ENCODE measurements around the gene DNAI2.

The DNAI2 gene

GRCh38 chr17:74297941-74298340 is 23.9 kb downstream of the DNAI2 start:
- no peak overlapping the region for H3K4me3 ChIP-seq (ENCODE audit: low read depth, low read length)
- no peak for TF ChIP-seq CTCF (IDR thresholded peaks at IDR 0.05; ENCODE audit: low read depth, low read length)

DNA sequence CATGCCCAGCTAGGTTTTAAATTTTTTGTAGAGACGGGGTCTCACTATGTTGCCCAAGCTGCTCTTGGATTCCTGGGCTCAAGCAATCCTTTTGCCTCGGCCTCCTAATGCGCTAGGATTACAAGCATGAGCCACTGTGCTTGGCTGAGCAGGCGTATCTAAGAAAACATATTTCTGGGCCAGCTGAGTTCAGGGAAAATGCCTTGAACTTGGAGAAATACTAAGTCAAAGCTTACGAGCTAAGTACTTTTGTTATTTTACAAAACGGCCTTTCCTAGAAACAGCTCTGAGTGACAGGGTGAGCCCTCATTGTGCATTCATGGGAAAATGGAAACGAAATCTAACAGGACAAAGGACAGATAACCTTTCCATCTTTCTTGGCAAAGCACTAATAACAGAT is 24.7 kb downstream of the DNAI2 start:
- no peak overlapping the region for H3K4me3 ChIP-seq (ENCODE audit: low read depth, low read length)
- TF ChIP-seq CTCF (IDR thresholded peaks at IDR 0.05; ENCODE audit: low read depth, low read length): no peak

DNA sequence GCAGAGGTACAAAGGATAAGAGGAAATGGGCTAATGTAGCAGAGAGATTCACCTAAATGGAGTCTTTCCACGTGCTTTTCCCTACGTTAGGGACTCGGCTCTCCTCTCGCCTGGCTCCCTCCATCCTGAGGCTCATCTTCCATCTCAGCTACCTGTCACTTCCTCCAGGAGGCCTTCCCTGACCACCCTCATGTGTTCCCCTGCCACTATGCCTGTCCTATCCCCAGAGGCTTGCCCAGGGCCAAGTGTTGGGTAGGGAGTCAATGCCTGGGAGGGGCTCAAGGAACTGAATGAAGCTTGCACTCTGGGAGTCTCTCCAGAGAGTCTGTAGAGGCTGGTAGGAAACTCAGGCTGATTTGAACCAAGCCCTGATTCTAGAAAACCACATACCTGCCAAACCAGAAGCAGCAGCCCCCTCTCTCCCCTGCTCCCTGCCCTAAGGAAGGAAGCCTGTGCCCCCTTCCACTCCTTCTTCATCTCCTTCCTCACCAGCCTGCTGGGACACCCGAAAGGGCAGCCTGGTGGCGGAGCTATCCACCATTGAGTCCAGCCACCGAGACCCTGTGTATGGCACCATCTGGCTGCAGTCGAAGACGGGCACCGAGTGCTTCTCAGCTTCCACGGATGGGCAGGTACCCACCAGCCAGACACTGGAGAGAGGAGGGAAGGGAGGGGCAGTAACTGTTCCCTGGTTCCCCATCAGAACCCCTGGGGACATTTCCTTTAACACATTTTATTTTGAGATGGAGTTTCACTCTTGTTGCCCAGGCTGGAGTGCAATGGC is 25.4 kb downstream of the DNAI2 start:
- H3K4me3 ChIP-seq (ENCODE audit: low read depth, low read length): no peak overlapping the region
- TF ChIP-seq CTCF (IDR thresholded peaks at IDR 0.05; ENCODE audit: low read depth, low read length): no peak

DNA sequence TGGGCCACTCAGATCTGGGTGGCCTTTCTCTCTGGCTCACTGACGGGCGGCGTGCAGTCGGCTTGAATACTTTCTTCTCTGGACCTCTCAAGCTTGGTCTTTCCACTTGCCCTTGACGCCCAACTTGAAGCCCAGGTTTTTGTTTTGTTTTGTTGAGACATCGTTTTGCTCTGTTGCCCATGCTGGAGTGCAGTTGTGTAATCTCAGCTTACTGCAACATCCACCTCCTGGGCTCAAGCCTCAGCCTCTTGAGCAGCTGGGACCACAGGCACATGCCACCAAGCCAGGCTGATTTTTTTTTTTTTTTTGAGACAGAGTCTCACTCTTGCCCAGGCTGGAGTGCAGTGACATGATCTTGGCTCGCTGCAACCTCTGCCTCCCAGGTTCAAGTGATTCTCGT is 29.3 kb downstream of the DNAI2 start:
- no peak overlapping the region for H3K4me3 ChIP-seq (ENCODE audit: low read depth, low read length)
- no peak for TF ChIP-seq CTCF (IDR thresholded peaks at IDR 0.05; ENCODE audit: low read depth, low read length)

GRCh38 chr17:74304184-74304583 is 30.1 kb downstream of the DNAI2 start:
- TF ChIP-seq CTCF (IDR thresholded peaks at IDR 0.05; ENCODE audit: low read depth, low read length): no peak
- H3K4me3 ChIP-seq (ENCODE audit: low read depth, low read length): no peak overlapping the region

DNA sequence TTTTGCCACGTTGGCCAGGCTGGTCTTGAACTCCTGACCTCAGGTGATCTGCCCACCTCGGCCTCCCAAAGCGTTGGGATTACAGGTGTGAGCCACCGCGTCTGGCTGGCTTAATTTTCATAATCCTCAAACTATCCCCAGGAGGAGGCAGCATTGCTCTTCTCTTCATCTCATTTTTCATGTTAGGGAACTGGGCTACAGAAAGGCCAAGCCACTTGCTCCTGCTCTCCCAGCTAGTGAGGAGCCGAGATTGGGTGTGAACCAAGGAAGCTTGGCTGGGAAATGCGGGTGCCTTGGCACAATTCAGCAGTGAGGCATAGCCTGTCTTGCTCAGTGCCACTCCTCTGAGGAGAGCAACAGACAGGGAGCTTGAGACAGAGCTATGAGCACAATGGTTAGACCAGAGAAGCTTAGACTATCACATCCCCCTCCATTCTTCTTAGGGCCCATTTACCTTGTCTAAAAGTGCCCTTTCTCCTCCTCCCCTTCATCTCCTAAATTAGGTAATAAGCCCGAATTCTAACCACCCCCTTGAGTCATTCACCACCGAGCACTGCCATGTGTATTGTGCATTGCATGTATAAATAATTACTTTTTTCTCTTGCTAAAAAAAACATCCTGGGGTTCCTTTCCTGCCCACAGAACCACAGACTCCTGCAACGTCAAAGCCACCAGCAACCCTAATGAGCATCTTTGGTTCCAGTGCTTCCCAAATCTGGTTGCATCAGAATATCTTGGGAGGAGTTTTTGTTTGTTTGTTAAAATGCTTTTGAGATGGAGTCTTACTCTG is 32.0 kb downstream of the DNAI2 start:
- TF ChIP-seq CTCF (IDR thresholded peaks at IDR 0.05; ENCODE audit: low read depth, low read length): no peak
- no peak overlapping the region for H3K4me3 ChIP-seq (ENCODE audit: low read depth, low read length)
